Mammary epithelial cell (primary cell): Measurements from ENCODE around the gene KRT7.

Experiments used
- EZH2 ChIP-seq: IDR thresholded peaks from 2 replicates; pipeline ENCODE4 v1.6.1; 2012; ENCODE audit warnings: low read length, inconsistent platforms, borderline replicate concordance
- TF ChIP-seq, protein P1 (sequence below), 2 donors: IDR thresholded peaks in 1 of 2; conservative IDR thresholded peaks in 1 of 2; 2 replicates each; pipeline ENCODE4 v1.5.1; 2011 to 2012; ENCODE audit warnings: inconsistent platforms in 2 of 2, low read length in 2 of 2, mild to moderate bottlenecking in 2 of 2, control low read depth in 1 of 2, low read depth in 1 of 2; ENCODE audit not compliant: insufficient read depth in 1 of 2; ENCODE audit errors: extremely low read depth in 1 of 2

DNA sequence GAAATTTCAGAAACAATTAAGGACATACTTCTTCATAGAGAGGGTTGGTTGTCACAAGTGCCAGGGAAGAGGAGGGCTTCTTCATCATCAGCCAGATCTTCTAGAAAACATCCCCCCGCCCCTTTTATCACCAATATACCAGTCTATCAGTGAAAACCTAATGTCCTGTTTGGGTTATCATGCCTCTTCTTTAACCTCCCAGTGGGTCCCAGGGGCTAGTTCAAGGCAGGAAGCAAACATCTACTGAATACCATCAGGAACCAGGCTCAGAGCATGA is 28.1 kb downstream of the KRT7 start:
- TF ChIP-seq, protein P1, sequence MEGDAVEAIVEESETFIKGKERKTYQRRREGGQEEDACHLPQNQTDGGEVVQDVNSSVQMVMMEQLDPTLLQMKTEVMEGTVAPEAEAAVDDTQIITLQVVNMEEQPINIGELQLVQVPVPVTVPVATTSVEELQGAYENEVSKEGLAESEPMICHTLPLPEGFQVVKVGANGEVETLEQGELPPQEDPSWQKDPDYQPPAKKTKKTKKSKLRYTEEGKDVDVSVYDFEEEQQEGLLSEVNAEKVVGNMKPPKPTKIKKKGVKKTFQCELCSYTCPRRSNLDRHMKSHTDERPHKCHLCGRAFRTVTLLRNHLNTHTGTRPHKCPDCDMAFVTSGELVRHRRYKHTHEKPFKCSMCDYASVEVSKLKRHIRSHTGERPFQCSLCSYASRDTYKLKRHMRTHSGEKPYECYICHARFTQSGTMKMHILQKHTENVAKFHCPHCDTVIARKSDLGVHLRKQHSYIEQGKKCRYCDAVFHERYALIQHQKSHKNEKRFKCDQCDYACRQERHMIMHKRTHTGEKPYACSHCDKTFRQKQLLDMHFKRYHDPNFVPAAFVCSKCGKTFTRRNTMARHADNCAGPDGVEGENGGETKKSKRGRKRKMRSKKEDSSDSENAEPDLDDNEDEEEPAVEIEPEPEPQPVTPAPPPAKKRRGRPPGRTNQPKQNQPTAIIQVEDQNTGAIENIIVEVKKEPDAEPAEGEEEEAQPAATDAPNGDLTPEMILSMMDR (conservative IDR thresholded peaks at IDR 0.05 in 1 of 2, IDR thresholded peaks at IDR 0.05 in 1 of 2; ENCODE audit: extremely low read depth in 1 of 2, insufficient read depth in 1 of 2, low read depth in 1 of 2, low read length in 2 of 2), result no peak
- no peak for TF ChIP-seq EZH2
